Neural crest cell (in vitro differentiated cells): ENCODE measurements around the gene NR2C2AP. TPM values are rescaled to one million over a fixed set of nuclear protein-coding genes. Genes with fewer than 3 reads are reported as not detected.
A peak's percentile ranks its signal among the peaks of the same experiment; 100 is the strongest.

Source experiments
- DNase-seq: peaks from one replicate; pipeline ENCODE4 v3.0.0; 2021; ENCODE audit warnings: low read depth, mixed read lengths, low spot score
- H3K27ac Mint-ChIP-seq: one replicate; pipeline ENCODE4 v1.8.0; 2021; ENCODE audit warnings: mild to moderate bottlenecking, mixed read lengths; ENCODE audit not compliant: unreplicated experiment
- H3K27me3 Mint-ChIP-seq: 2 replicates; pipeline ENCODE4 v1.8.0; 2021; ENCODE audit warnings: low read depth, mild to moderate bottlenecking, mixed read lengths
- H3K36me3 Mint-ChIP-seq: 2 replicates; pipeline ENCODE4 v1.8.0; 2021; ENCODE audit warnings: low read depth, mild to moderate bottlenecking, mixed read lengths
- H3K4me1 Mint-ChIP-seq: 2 replicates; pipeline ENCODE4 v1.8.0; 2021; ENCODE audit warnings: mixed read lengths
- H3K4me3 Mint-ChIP-seq: one replicate; pipeline ENCODE4 v1.8.0; 2021; ENCODE audit warnings: mild to moderate bottlenecking, mixed read lengths
- H3K9me3 Mint-ChIP-seq: 2 replicates; pipeline ENCODE4 v1.8.0; 2021; ENCODE audit warnings: mixed read lengths
- total RNA-seq: library from RNA; stranded (reverse); gene quantifications from 2 replicates; pipeline ENCODE4 v1.2.1, GENCODE V29; 2021
- TF ChIP-seq, protein P1 (sequence below): fragments of 200-600 bp; sonication (generic); conservative IDR thresholded peaks from 2 replicates; pipeline ENCODE4 v1.5.0; 2021; ENCODE audit warnings: antibody characterized with exemption, mild to moderate bottlenecking

NR2C2AP gene
- total RNA-seq, 1 donor from 2014 or later, result 18.6 TPM

DNA sequence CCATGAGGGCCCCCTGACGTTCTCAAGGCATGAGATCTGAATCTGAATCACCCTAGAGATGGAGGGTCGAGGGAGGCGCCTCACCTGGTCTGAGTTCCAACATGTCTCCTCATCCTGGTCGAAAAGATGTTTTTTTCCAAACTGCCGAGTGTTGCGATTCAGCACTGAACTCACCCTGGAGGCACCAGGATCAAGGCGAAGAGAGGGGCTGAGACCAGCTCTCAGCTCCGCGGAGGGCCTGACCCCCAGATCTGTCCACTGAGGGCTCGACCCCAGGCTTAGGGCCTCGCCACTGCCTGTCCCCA is 555 bp downstream of the NR2C2AP start:
- no peak for DNase-seq
- Mint-ChIP-seq H3K4me3 (peak overlapping the region; percentile 97), H3K9me3 (no peaks in the 10 kb centered on the region), H3K27me3 (peaks cover 30% of the 10 kb centered on the region), H3K36me3 (no peaks in the 10 kb centered on the region), H3K27ac (peak overlapping the region; percentile 88), H3K4me1 (peaks cover 22% of the 10 kb centered on the region)
- TF ChIP-seq, protein P1, sequence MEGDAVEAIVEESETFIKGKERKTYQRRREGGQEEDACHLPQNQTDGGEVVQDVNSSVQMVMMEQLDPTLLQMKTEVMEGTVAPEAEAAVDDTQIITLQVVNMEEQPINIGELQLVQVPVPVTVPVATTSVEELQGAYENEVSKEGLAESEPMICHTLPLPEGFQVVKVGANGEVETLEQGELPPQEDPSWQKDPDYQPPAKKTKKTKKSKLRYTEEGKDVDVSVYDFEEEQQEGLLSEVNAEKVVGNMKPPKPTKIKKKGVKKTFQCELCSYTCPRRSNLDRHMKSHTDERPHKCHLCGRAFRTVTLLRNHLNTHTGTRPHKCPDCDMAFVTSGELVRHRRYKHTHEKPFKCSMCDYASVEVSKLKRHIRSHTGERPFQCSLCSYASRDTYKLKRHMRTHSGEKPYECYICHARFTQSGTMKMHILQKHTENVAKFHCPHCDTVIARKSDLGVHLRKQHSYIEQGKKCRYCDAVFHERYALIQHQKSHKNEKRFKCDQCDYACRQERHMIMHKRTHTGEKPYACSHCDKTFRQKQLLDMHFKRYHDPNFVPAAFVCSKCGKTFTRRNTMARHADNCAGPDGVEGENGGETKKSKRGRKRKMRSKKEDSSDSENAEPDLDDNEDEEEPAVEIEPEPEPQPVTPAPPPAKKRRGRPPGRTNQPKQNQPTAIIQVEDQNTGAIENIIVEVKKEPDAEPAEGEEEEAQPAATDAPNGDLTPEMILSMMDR, result no peak

DNA sequence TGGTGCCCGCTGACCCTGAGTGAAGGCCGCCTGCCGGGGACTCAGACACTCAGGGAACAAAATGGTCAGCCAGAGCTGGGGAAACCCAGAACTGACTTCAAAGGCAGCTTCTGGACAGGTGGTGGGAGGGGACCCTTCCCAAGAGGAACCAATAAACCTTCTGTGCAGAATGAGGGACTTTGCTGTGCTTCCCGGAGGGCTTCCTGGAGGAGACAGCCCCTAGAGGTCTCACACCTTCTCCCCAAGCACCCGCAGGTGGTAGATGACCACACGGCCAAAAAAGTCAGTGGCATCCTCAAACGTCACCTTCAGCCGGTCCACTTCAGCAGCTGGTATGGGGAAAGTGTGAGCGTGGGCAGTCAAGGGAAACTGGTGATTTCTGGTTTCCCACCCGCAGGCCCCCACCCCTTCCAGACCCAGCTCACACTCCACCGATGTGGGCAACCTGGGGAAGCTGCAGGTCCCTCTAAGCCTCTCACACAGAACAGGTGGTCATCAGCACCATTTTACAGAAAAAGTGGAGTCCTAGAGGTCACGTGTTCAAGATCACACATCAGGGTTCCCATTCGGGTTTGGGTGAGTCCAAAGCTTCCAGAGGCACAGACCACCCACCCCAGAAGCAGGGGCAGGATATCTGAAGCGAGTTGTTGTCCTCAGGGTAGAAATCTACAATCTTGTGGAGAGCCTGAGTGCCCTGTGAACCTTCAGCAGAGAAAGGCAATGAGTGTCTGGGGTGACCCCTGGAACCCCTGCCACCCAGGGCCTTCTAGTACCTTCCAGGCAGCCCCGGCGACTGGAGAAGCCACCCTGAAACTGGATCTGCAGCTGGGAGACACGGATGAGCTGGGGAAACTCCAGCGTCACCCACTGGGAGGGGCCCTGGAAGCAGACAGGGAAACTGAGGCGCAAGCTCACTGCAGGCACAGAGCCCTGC is 1.2 kb downstream of the NR2C2AP start:
- TF ChIP-seq, protein P1, result no peak
- peaks cover 23% of the 10 kb centered on the region for H3K27me3 Mint-ChIP-seq
- H3K9me3 Mint-ChIP-seq, result no peaks in the 10 kb centered on the region
- no peaks in the 10 kb centered on the region for H3K36me3 Mint-ChIP-seq
- peak overlapping the region; percentile 97 for H3K4me3 Mint-ChIP-seq
- H3K4me1 Mint-ChIP-seq, result peaks cover 17% of the 10 kb centered on the region
- no peak overlapping the region for H3K27ac Mint-ChIP-seq
- no peak for DNase-seq

DNA sequence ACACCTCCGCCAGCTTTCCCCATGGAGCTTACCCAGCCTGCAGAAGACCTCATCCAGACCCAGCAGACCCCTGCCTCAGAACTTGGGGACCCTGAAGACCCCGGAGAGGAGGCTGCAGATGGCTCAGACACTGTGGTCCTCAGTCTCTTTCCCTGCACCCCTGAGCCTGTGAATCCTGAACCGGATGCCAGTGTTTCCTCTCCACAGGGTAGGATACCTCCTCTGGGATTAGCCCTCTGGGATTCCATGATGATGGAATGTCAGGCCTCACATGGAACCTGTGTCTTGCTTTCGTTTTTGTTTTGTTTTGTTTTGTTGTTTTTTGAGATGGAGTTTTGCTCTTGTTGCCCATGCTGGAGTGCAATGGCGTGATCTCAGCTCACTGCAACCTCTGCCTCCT is 9.3 kb downstream of the NR2C2AP start:
- TF ChIP-seq, protein P1, result no peak
- H3K27me3 Mint-ChIP-seq, result no peaks in the 10 kb centered on the region
- peak overlapping the region; percentile 100 for H3K4me3 Mint-ChIP-seq
- no peak for DNase-seq
- H3K27ac Mint-ChIP-seq, result no peak overlapping the region
- peaks cover 35% of the 10 kb centered on the region for H3K4me1 Mint-ChIP-seq
- no peaks in the 10 kb centered on the region for H3K9me3 Mint-ChIP-seq
- H3K36me3 Mint-ChIP-seq, result peaks cover 6% of the 10 kb centered on the region

DNA sequence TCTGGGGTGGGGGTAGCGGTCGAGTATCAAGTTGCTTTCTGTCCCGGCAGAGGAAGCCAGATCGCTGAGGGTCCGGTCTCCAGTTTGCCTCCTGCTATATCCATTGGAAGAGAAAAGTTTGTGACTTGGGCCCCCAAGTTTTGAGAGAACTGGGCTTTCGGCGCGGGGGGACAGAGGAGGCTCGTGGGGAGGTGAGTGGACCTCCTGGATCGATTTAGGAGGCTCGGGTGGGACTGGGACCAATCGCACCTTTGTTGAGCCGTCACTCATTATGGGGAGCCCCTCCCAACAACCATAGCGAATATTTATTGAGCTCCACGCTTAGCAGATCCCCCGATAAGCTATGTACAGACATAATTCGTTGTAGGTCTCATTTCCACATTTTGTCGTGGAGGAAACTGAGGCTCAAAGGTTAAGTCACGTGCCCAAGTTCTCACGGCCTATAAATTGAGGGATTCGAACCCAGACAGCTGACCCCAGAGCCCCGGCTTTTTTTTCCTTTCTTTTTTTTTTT is 10.2 kb downstream of the NR2C2AP start:
- no peaks in the 10 kb centered on the region for H3K27me3 Mint-ChIP-seq
- peaks cover 6% of the 10 kb centered on the region for H3K36me3 Mint-ChIP-seq
- TF ChIP-seq, protein P1, result no peak
- H3K27ac Mint-ChIP-seq, result peak overlapping the region; percentile 97
- H3K4me1 Mint-ChIP-seq, result peaks cover 35% of the 10 kb centered on the region
- H3K9me3 Mint-ChIP-seq, result no peaks in the 10 kb centered on the region
- H3K4me3 Mint-ChIP-seq, result peak overlapping the region; percentile 100
- no peak for DNase-seq

DNA sequence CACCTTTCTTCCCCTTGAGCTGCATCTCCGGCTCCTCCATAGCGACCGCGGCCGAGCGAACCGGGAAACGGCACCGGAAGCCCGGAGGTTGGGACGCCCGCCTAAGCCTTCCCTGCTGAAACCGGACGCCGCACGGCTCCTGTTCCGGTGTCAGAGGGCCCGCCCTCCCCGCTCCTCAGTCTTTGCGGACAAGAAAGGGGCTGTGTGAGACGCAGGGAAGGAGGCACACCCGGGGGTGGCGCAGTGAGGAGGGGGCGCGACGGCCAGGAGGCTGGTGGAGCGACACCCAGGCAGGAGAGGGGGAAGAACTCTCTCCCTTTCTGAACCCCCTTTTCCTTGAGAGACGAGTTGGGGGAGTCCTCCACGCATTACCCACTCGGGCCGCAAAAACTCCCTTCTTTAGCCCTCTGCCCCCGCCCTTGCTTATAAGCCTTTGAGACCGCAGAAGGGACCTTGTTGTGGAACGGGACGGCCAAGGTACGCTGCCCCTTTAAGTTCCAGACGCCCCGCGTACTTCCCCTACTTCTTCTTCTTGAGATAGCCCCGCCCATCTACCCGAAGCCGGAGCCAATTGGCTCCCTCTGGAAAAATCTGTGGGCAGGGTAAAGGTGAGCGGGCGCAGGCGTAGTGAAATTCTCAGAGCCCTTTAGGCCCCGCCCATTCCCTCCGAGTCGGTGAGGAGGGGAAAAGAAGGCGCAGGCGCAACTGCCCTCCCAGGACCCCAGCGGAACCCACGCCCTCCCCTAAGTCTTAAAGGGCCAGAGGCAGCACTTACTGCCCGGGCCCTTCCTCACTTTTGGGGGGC is 10.9 kb downstream of the NR2C2AP start, which contains the start of the genes BORCS8 and RFXANK:
Gene BORCS8 (minus strand): TSS at position 75 of the 805 bp plus-strand sequence. CDS start 35 bp downstream, at position 40.
Gene RFXANK (plus strand): TSS at position 181 of the 805 bp plus-strand sequence. CDS start 1,689 bp downstream, outside the sequence.
- DNase-seq, result peak; percentile 99
- Mint-ChIP-seq H3K27me3 (no peaks in the 10 kb centered on the region), H3K36me3 (peaks cover 6% of the 10 kb centered on the region), H3K4me1 (peaks cover 35% of the 10 kb centered on the region), H3K9me3 (no peaks in the 10 kb centered on the region), H3K27ac (peak within 1 kb of the TSS; percentile 97), H3K4me3 (peak within 1 kb of the TSS; percentile 100)
- TF ChIP-seq, protein P1, result no peak
